ENCODE results near the gene PCED1A.
"Not testable (repeated sequence)": the region's sequence is repeated elsewhere in the genome, so short reads cannot be mapped to it uniquely, and the experiment has no call there.

The PCED1A gene

GRCh38 chr20:2835331-2835796 is 5.1 kb downstream of the PCED1A start:
- FAIRE-seq (no peak), DNase-seq (ENCODE audit: insufficient read length, low spot score) (no peak)
- TF ChIP-seq TAF1 (IDR thresholded peaks at IDR 0.05; ENCODE audit: low read depth, low read length) (no peak), POLR2AphosphoS5 (IDR thresholded peaks at IDR 0.05; ENCODE audit: low read depth, low read length) (no peak)

DNA sequence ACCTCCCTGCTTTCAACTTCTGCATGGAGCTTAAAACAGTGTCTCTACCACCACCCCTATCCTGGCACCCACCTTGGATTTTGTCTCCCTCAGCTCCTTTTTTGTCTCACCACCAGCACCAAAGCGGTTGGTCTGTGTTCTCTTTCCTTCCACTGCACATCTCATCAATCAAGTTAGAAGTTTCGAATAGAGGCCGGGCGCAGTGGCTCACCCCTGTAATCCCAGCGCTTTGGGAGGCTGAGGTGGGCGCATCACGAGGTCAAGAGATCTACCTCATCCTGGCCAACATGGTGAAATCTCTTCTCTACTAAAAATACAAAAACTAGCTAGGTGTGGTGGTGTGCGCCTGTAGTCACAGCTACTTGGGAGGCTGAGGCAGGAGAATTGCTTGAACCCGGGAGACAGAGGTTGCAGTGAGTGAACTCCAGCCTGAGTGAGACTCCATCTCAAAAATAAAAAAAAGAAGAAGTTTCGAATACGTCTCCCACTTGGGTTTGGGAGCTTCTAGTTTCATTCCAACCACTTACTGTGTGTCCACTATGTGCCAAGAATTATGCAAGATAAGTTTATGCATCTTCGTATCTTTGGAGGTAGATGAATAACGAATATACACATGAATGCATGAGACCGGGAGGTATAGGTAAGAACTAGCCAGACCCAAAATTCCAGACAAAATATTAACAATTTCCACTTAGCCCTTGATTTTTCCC is 5.9 kb downstream of the PCED1A start:
- TF ChIP-seq POU2F2 (IDR thresholded peaks at IDR 0.05; ENCODE audit: low read depth, low read length) = no peak
- no peak for TF ChIP-seq PAX5 (IDR thresholded peaks at IDR 0.05; ENCODE audit: insufficient read depth, low read length, severe bottlenecking)
- TF ChIP-seq SPI1 (IDR thresholded peaks at IDR 0.05; ENCODE audit: low read depth, low read length) = no peak
- no peak for FAIRE-seq
- DNase-seq (ENCODE audit: insufficient read length, low spot score) = no peak

GRCh38 chr20:2833761-2834160 is 6.7 kb downstream of the PCED1A start:
- FAIRE-seq (no peak), DNase-seq (ENCODE audit: insufficient read length, low spot score) (no peak)
- TF ChIP-seq POLR2A (IDR thresholded peaks at IDR 0.05; ENCODE audit: low read depth, low read length) (no peak), PAX5 (IDR thresholded peaks at IDR 0.05; ENCODE audit: insufficient read depth, low read length, severe bottlenecking) (no peak), POU2F2 (IDR thresholded peaks at IDR 0.05; ENCODE audit: low read depth, low read length) (no peak), SPI1 (IDR thresholded peaks at IDR 0.05; ENCODE audit: low read depth, low read length) (no peak), POLR2AphosphoS5 (IDR thresholded peaks at IDR 0.05; ENCODE audit: low read depth, low read length) (no peak), TAF1 (IDR thresholded peaks at IDR 0.05; ENCODE audit: low read depth, low read length) (no peak)

DNA sequence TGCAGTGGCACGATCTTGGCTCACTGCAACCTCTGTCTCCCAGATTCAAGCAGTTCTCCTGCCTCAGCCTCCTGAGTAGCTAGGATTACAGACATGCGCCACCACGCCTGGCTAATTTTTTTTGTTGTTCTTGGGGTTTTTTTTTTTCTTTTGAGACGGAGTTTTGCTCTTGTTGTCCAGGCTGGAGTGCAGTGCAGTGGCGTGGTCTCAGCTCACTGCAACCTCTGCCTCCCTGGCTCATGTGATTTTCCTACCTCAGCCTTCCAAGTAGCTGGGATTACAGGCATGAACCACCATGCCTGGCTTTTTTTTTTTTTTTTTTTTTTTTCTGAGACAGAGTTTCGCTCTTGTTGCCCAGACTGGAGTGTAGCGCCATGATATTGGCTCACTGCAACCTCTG is 9.2 kb downstream of the PCED1A start:
- not testable (repeated sequence) for FAIRE-seq; DNase-seq (ENCODE audit: insufficient read length, low spot score)

DNA sequence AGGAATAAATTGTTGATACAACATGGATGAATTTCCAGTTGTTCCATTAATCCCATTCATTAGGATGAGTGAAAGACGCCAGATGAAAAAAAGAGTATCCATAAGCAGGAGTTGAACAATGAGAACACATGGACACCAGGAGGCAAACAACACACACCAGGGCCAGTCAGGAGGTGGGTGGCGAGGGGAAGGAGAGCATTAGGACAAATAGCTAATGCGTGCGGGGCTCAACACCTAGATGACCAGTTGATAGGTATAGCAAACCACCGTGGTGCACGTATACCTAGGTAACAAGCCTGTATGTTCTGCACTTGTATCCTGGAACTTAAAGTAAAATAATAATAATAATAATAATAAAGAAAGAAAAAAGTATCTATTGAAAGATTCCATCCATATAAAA is 11.1 kb downstream of the PCED1A start:
- no peak for TF ChIP-seq POLR2AphosphoS5 (IDR thresholded peaks at IDR 0.05; ENCODE audit: low read depth, low read length)
- DNase-seq (ENCODE audit: insufficient read length, low spot score) (no peak), FAIRE-seq (no peak)

DNA sequence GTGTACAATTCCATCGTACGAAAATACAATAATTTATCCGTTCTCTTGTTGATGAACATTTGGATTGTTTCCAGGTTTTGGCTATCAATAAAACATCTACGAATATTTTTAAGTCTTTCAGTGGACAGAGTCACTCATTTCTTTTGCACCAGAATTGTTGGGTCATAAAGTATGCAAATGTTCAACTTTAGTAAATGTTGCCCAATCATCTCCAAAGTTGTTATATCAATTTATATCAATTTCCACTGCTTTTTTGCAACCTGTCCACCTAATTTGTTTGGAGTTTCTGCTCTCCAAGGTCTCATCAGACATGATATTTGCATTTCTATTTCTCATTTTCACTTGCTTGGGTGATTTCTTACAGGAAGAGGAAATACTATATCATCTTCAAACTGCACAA is 13.8 kb downstream of the PCED1A start:
- TF ChIP-seq POU2F2 (IDR thresholded peaks at IDR 0.05; ENCODE audit: low read depth, low read length) (no peak), POLR2A (IDR thresholded peaks at IDR 0.05; ENCODE audit: low read depth, low read length) (no peak), TAF1 (IDR thresholded peaks at IDR 0.05; ENCODE audit: low read depth, low read length) (no peak), SPI1 (IDR thresholded peaks at IDR 0.05; ENCODE audit: low read depth, low read length) (no peak), PAX5 (IDR thresholded peaks at IDR 0.05; ENCODE audit: insufficient read depth, low read length, severe bottlenecking) (no peak), POLR2AphosphoS5 (IDR thresholded peaks at IDR 0.05; ENCODE audit: low read depth, low read length) (no peak)
- DNase-seq (ENCODE audit: insufficient read length, low spot score) (no peak), FAIRE-seq (no peak)

DNA sequence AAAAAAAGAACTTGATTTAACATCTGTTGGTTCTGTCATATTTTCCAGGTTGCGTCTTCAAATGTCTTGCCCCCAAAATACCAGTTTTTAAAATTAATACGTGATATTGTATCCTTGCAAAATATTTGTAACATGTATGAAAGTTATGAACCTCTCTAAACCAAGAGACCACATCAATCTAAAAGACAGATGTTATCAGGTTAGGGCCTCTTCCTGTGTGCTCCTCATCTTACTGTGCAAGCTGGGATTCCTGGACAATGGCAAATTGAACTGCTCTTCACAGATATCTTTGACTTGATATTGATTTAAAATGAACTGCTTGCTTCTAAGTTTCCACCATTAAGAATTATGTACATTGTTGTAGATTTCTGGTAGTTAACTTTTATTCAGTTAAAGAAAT is 14.7 kb downstream of the PCED1A start:
- FAIRE-seq = no peak
- DNase-seq (ENCODE audit: insufficient read length, low spot score) = no peak
- TF ChIP-seq POU2F2 (IDR thresholded peaks at IDR 0.05; ENCODE audit: low read depth, low read length) = no peak
- TF ChIP-seq SPI1 (IDR thresholded peaks at IDR 0.05; ENCODE audit: low read depth, low read length) = no peak
- no peak for TF ChIP-seq POLR2A (IDR thresholded peaks at IDR 0.05; ENCODE audit: low read depth, low read length)
- TF ChIP-seq TAF1 (IDR thresholded peaks at IDR 0.05; ENCODE audit: low read depth, low read length) = no peak
- TF ChIP-seq PAX5 (IDR thresholded peaks at IDR 0.05; ENCODE audit: insufficient read depth, low read length, severe bottlenecking) = no peak
- TF ChIP-seq POLR2AphosphoS5 (IDR thresholded peaks at IDR 0.05; ENCODE audit: low read depth, low read length) = no peak

- no peak for FAIRE-seq
Measured at GRCh38 chr20:2822073-2822472, 18.4 kb downstream of the PCED1A start.

DNA sequence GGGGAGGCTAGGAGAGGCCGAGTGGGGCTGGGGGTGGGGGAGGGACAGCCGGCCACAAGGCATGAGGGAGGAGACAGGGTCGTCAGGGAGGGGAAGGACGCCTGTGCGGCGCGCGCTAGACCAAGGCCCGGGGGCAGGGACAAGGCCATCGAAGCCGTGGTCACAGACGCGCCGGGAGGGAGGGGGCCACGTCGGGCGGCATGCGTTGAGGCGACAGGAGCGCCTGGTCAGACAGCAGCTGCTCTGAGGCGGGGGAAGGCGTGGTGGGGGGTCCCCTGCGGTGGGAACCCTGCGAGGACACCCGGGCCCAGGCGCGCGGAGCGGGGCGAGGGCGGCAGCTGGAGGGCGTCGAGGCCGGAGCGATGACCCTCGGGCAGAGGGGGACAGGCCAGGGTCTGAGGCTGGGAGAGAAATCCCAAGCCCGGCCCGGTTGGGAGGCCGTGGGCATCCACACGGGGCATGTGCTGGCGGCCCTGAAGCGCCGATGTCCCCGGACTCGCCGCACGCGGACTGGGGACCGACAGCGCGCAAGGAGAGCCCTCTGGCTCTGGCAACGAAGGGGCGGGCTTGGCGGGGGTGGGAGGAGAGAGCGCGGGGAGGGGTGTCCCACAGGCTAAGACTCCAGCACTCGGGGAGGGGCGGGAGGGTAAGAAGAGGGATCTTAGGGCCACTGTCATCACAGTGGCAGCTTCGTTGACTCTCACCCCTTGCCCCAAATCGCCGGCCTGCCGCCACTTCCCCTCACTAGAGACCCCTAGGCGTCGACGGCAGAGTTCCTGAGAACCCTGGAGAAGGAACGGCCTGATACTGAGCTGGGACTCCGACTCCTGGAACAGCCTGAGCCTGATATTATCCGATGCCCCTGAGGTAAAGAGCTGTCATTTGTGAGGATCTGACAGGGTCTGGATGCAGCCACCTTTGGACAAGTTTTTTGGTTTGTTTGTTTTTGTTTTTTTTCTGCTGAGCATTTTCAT is 19.3 kb downstream of the PCED1A start:
- FAIRE-seq (no peak), DNase-seq (ENCODE audit: insufficient read length, low spot score) (no peak)
- TF ChIP-seq SPI1 (IDR thresholded peaks at IDR 0.05; ENCODE audit: low read depth, low read length) (no peak), POLR2A (IDR thresholded peaks at IDR 0.05; ENCODE audit: low read depth, low read length) (no peak), POLR2AphosphoS5 (IDR thresholded peaks at IDR 0.05; ENCODE audit: low read depth, low read length) (no peak), POU2F2 (IDR thresholded peaks at IDR 0.05; ENCODE audit: low read depth, low read length) (no peak), TAF1 (IDR thresholded peaks at IDR 0.05; ENCODE audit: low read depth, low read length) (no peak), PAX5 (IDR thresholded peaks at IDR 0.05; ENCODE audit: insufficient read depth, low read length, severe bottlenecking) (no peak)

More at GRCh38 chr20:2822073-2822472, 18.4 kb downstream of the PCED1A start:
- DNase-seq (ENCODE audit: insufficient read length, low spot score) = no peak
- no peak for TF ChIP-seq POLR2A (IDR thresholded peaks at IDR 0.05; ENCODE audit: low read depth, low read length)
- no peak for TF ChIP-seq POLR2AphosphoS5 (IDR thresholded peaks at IDR 0.05; ENCODE audit: low read depth, low read length)
- TF ChIP-seq PAX5 (IDR thresholded peaks at IDR 0.05; ENCODE audit: insufficient read depth, low read length, severe bottlenecking) = no peak
- no peak for TF ChIP-seq POU2F2 (IDR thresholded peaks at IDR 0.05; ENCODE audit: low read depth, low read length)
- no peak for TF ChIP-seq TAF1 (IDR thresholded peaks at IDR 0.05; ENCODE audit: low read depth, low read length)
- no peak for TF ChIP-seq SPI1 (IDR thresholded peaks at IDR 0.05; ENCODE audit: low read depth, low read length)

Measured in GM12891 (cell line).